Occipital lobe (tissue), 2 donors: Measurements from ENCODE around the gene SPEM1. TPM values are rescaled to one million over a fixed set of nuclear protein-coding genes. Genes with fewer than 3 reads are reported as not detected.

Experiments used
- DNase-seq: peaks from one replicate; lab custom pipeline; 2025; lab: John Stamatoyannopoulos, UW
- total RNA-seq: library from RNA; depleted of rRNA; stranded (reverse); fragments of >200 nt; gene quantifications from one replicate; pipeline ENCODE4 v1.2.3, GENCODE V29; 2014

Gene SPEM1
- total RNA-seq, 1 donor from 2014 or later = not detected

- no peak for DNase-seq
Observed at GRCh38 chr17:7418472-7419152, 1.5 kb upstream of the SPEM1 start.

GRCh38 chr17:7421186-7421585 is 1.1 kb downstream of the SPEM1 start:
- DNase-seq = no peak

GRCh38 chr17:7423679-7424078 is 3.6 kb downstream of the SPEM1 start:
- DNase-seq = no peak

GRCh38 chr17:7425316-7425715 is 5.2 kb downstream of the SPEM1 start, which contains the start of gene SPEM2:
Gene SPEM2, plus strand, starts transcription at chr17:7425616. Its CDS starts 73 bp downstream, at chr17:7425689.
- DNase-seq = no peak

- no peak for DNase-seq
Observed at GRCh38 chr17:7425756-7426155, 5.6 kb downstream of the SPEM1 start.

GRCh38 chr17:7426203-7426863 is 6.2 kb downstream of the SPEM1 start:
- no peak for DNase-seq

GRCh38 chr17:7426896-7427489 is 6.9 kb downstream of the SPEM1 start:
- DNase-seq = no peak

- no peak for DNase-seq
Observed at GRCh38 chr17:7427549-7427948, 7.4 kb downstream of the SPEM1 start.

- no peak for DNase-seq
Observed at GRCh38 chr17:7428557-7428956, 8.4 kb downstream of the SPEM1 start, which contains the start of gene SPEM3. Gene SPEM3, plus strand, starts transcription at chr17:7428857. Its CDS starts 46 bp downstream, at chr17:7428903.

- no peak for DNase-seq
Observed at GRCh38 chr17:7429722-7430121, 9.6 kb downstream of the SPEM1 start.

- no peak for DNase-seq
Observed at GRCh38 chr17:7431231-7431630, 11.1 kb downstream of the SPEM1 start.

GRCh38 chr17:7432296-7432695 is 12.2 kb downstream of the SPEM1 start:
- no peak for DNase-seq

- DNase-seq = no peak
Observed at GRCh38 chr17:7435676-7436555, 15.8 kb downstream of the SPEM1 start.

GRCh38 chr17:7436556-7437368 is 16.6 kb downstream of the SPEM1 start:
- no peak for DNase-seq

GRCh38 chr17:7437369-7437863 is 17.3 kb downstream of the SPEM1 start:
- DNase-seq = no peak

- no peak for DNase-seq
Observed at GRCh38 chr17:7437950-7438614, 18.0 kb downstream of the SPEM1 start.

GRCh38 chr17:7438656-7439460 is 18.7 kb downstream of the SPEM1 start:
- no peak for DNase-seq

- DNase-seq = no peak
Observed at GRCh38 chr17:7439462-7440112, 19.5 kb downstream of the SPEM1 start, which contains the start of gene FGF11. Gene FGF11, plus strand, starts transcription at chr17:7439512. Its CDS starts 109 bp downstream, at chr17:7439621.
